Endothelial cell of umbilical vein (primary cell): Measurements from ENCODE around the gene PRG2.

Experiments
- EZH2 ChIP-seq: IDR thresholded peaks from 2 replicates; pipeline ENCODE4 v1.6.1; 2012; ENCODE audit warnings: borderline replicate concordance, low read depth, mild to moderate bottlenecking, moderate library complexity, low read length, inconsistent platforms; ENCODE audit not compliant: severe bottlenecking
- FOS ChIP-seq: IDR thresholded peaks from 2 replicates; pipeline ENCODE4 v1.6.1; 2011; ENCODE audit warnings: mild to moderate bottlenecking, low read length, moderate library complexity, borderline replicate concordance; ENCODE audit not compliant: insufficient read depth
- JUN ChIP-seq: IDR thresholded peaks from 2 replicates; pipeline ENCODE4 v1.6.1; 2011; ENCODE audit warnings: borderline replicate concordance, low read depth; ENCODE audit not compliant: insufficient read length, insufficient read depth
- POLR2A ChIP-seq: IDR thresholded peaks from 2 replicates; pipeline ENCODE4 v1.6.1; 2012; ENCODE audit warnings: low read depth, mild to moderate bottlenecking, control low read depth, low read length
- TF ChIP-seq, protein P1 (sequence below), 2 donors: IDR thresholded peaks; 1 replicate in 1 of 2; 2 replicates in 1 of 2; pipeline ENCODE4 v1.5.1; 2011; ENCODE audit warnings: low read length in 2 of 2, mild to moderate bottlenecking in 2 of 2, moderate library complexity in 2 of 2, control low read depth in 1 of 2, inconsistent platforms in 1 of 2, low read depth in 1 of 2; ENCODE audit not compliant: insufficient read depth in 1 of 2; ENCODE audit errors: extremely low read depth in 1 of 2

GRCh38 chr11:57416436-57416835, 26.0 kb upstream of the PRG2 start:
- TF ChIP-seq EZH2 (no peak), POLR2A (no peak), JUN (no peak), FOS (no peak)
- TF ChIP-seq, protein P1, sequence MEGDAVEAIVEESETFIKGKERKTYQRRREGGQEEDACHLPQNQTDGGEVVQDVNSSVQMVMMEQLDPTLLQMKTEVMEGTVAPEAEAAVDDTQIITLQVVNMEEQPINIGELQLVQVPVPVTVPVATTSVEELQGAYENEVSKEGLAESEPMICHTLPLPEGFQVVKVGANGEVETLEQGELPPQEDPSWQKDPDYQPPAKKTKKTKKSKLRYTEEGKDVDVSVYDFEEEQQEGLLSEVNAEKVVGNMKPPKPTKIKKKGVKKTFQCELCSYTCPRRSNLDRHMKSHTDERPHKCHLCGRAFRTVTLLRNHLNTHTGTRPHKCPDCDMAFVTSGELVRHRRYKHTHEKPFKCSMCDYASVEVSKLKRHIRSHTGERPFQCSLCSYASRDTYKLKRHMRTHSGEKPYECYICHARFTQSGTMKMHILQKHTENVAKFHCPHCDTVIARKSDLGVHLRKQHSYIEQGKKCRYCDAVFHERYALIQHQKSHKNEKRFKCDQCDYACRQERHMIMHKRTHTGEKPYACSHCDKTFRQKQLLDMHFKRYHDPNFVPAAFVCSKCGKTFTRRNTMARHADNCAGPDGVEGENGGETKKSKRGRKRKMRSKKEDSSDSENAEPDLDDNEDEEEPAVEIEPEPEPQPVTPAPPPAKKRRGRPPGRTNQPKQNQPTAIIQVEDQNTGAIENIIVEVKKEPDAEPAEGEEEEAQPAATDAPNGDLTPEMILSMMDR (IDR thresholded peaks at IDR 0.05; ENCODE audit: extremely low read depth in 1 of 2, insufficient read depth in 1 of 2, low read depth in 1 of 2, low read length in 2 of 2) = no peak
